ENCODE measurements around the gene KPNB1.

The KPNB1 gene

GRCh38 chr17:47709594-47709993 is 59.9 kb downstream of the KPNB1 start:
- Mint-ChIP-seq H3K4me3 (no peak overlapping the region), H3K27me3 (ENCODE audit: low read depth) (peaks cover 8% of the 10 kb centered on the region), H3K36me3 (ENCODE audit: low read depth) (peaks cover 36% of the 10 kb centered on the region), H3K9me3 (no peaks in the 10 kb centered on the region), H3K27ac (no peak overlapping the region), H3K4me1 (peaks cover 31% of the 10 kb centered on the region)
- no peak for TF ChIP-seq CTCF (IDR thresholded peaks at IDR 0.05; ENCODE audit: unreplicated experiment in 3 of 3)

GRCh38 chr17:47711366-47712099 is 61.8 kb downstream of the KPNB1 start:
- Mint-ChIP-seq H3K9me3 (no peaks in the 10 kb centered on the region), H3K4me3 (no peak overlapping the region), H3K27me3 (ENCODE audit: low read depth) (peaks cover 16% of the 10 kb centered on the region), H3K4me1 (peaks cover 15% of the 10 kb centered on the region), H3K27ac (no peak overlapping the region), H3K36me3 (ENCODE audit: low read depth) (peaks cover 24% of the 10 kb centered on the region)
- TF ChIP-seq CTCF (IDR thresholded peaks at IDR 0.05; ENCODE audit: unreplicated experiment in 3 of 3) = no peak

DNA sequence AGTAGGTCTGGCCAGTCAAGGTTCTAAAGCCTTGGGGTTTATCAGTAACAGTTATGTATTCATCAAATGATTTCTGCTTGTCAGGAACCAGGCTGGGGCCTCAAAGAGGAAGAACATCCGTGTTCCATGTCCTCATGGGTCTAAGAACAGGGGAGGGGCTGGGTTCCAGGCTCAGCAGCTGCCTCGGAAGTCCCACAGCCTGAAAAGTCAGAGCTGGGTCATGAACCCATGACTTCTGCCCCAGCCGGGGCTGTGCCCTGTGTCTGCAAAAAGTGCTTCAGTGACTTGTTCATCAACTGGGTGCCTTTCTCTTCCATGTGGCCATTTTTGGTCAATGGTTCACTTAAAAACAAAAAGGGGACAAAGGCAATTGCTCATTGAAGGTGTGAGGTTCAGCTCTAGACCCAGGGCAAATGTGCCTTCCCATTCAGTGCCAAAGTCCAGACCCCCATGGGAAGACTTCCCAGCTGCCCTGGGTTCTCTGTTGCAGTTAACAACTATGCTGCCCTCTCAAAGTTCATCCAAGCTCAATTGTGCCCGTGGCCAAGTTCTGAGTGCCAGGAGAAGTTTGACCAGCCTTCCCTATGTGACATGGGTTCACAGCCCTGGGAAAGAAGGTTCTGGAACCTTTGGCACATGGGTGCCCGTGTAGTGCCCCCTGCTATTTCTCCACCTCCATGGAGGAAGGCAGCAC is 62.8 kb downstream of the KPNB1 start:
- no peak overlapping the region for H3K4me3 Mint-ChIP-seq
- TF ChIP-seq CTCF (IDR thresholded peaks at IDR 0.05; ENCODE audit: unreplicated experiment in 3 of 3) = no peak

DNA sequence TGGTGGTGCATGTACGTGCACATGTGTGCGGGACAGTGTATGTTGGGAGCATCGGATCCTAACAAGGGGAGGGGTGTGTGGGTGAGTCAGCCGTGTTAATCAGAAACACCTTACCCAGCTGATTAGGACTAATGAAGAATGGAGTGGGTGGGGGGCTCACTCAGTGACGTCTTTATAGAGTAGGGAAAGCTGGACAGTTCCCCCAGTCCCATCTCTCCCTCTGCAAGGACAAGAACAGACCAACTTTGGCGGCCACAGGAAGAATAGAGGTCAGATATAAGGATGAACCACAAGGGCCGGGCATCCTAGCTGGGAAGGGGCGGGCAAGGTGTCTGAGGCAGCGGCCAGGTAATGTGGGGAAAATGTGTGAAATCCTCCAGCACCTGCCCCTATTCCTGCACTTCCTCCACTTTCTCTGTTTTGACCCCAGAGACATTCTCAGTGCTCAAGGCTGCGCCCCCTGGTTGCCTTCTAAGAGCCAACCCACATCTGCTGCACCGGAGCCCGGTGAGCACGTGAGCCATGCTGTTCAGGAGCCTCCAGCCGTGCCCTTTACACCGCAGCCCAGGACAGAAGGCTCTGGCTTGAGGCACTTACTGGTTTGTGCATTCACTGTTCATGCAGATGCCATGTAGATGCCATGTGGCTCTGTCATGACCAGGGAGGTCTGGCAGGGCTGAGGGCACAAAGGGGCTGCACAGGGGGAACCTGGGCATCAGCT is 64.4 kb downstream of the KPNB1 start:
- no peak for TF ChIP-seq CTCF (IDR thresholded peaks at IDR 0.05; ENCODE audit: unreplicated experiment in 3 of 3)
- H3K4me1 Mint-ChIP-seq = peaks cover 8% of the 10 kb centered on the region
- peaks cover 38% of the 10 kb centered on the region for H3K27me3 Mint-ChIP-seq (ENCODE audit: low read depth)
- H3K4me3 Mint-ChIP-seq = no peak overlapping the region
- H3K9me3 Mint-ChIP-seq = no peaks in the 10 kb centered on the region
- H3K27ac Mint-ChIP-seq = no peak overlapping the region
- peaks cover 18% of the 10 kb centered on the region for H3K36me3 Mint-ChIP-seq (ENCODE audit: low read depth)

More for the DNA sequence above, 62.8 kb downstream of the KPNB1 start:
- H3K9me3 Mint-ChIP-seq = no peaks in the 10 kb centered on the region
- peaks cover 18% of the 10 kb centered on the region for H3K36me3 Mint-ChIP-seq (ENCODE audit: low read depth)
- H3K27ac Mint-ChIP-seq = no peak overlapping the region
- H3K4me1 Mint-ChIP-seq = peaks cover 5% of the 10 kb centered on the region
- H3K27me3 Mint-ChIP-seq (ENCODE audit: low read depth) = peaks cover 22% of the 10 kb centered on the region

- Mint-ChIP-seq H3K9me3 (no peaks in the 10 kb centered on the region), H3K27ac (no peak overlapping the region), H3K4me1 (peaks cover 8% of the 10 kb centered on the region), H3K4me3 (no peak overlapping the region), H3K36me3 (ENCODE audit: low read depth) (peaks cover 14% of the 10 kb centered on the region), H3K27me3 (ENCODE audit: low read depth) (peaks cover 46% of the 10 kb centered on the region)
- TF ChIP-seq CTCF (IDR thresholded peaks at IDR 0.05; ENCODE audit: unreplicated experiment in 3 of 3) = no peak
Observed at GRCh38 chr17:47714773-47715396, 65.2 kb downstream of the KPNB1 start.
